ENCODE results near the gene BRSK2.
"Not testable (repeated sequence)": the region's sequence is repeated elsewhere in the genome, so short reads cannot be mapped to it uniquely, and the experiment has no call there.

BRSK2 gene

DNA sequence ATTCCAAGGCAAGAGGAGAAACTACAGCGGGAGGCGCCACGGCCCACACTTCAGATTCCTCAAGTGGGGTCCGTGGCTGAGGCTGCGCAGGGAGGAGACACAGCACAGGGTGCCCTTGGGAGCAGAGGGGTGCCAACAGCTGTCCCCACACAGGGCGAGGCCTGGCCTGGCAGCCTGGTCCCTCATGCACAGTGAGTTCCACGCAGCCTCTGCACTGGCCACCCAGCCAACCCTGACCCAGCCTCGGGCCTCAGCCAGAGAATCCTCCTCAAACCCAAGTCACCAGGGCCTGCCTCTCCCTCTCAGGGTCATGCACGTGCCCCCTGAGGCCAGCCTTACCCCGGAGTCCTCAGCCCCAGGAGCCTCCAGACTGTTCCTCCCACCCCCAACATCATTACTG, 119.3 kb downstream of the BRSK2 start:
- DNase-seq (ENCODE audit: low spot score): no peak
- H3K27ac ChIP-seq: peak overlapping the region; percentile 80 to 85
- TF ChIP-seq, protein P1, sequence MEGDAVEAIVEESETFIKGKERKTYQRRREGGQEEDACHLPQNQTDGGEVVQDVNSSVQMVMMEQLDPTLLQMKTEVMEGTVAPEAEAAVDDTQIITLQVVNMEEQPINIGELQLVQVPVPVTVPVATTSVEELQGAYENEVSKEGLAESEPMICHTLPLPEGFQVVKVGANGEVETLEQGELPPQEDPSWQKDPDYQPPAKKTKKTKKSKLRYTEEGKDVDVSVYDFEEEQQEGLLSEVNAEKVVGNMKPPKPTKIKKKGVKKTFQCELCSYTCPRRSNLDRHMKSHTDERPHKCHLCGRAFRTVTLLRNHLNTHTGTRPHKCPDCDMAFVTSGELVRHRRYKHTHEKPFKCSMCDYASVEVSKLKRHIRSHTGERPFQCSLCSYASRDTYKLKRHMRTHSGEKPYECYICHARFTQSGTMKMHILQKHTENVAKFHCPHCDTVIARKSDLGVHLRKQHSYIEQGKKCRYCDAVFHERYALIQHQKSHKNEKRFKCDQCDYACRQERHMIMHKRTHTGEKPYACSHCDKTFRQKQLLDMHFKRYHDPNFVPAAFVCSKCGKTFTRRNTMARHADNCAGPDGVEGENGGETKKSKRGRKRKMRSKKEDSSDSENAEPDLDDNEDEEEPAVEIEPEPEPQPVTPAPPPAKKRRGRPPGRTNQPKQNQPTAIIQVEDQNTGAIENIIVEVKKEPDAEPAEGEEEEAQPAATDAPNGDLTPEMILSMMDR (IDR thresholded peaks at IDR 0.05): no peak
- H3K4me3 ChIP-seq: no peak overlapping the region

DNA sequence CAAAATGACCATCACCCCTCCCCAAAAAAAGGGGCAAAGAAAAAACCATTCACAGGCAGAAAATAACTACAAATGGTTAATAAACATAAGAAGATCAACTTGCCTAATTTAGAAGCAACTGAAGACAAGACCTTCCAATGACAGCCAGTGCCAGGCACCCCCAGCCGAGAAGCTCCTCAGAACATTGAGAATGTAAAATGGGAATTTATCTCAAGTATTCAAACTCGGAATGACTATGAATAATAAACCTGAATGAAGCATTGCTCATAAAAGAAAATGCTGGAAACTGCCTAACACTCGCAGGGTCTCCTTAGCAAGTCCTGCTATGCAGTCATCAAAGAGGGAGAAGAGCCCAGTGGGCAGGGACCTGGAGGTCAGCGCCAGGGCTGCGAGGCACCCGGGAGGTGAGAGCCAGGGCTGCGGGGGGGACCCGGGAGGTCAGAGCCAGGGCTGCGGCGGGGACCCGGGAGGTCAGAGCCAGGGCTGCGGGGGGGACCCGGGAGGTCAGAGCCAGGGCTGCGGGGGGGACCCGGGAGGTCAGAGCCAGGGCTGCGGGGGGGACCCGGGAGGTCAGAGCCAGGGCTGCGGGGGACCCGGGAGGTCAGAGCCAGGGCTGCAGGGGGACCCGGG, 120.0 kb downstream of the BRSK2 start:
- TF ChIP-seq, protein P1 (IDR thresholded peaks at IDR 0.05): no peak
- H3K27ac ChIP-seq: peak overlapping the region; percentile 80 to 85
- H3K4me3 ChIP-seq: no peak overlapping the region
- DNase-seq (ENCODE audit: low spot score): no peak

DNA sequence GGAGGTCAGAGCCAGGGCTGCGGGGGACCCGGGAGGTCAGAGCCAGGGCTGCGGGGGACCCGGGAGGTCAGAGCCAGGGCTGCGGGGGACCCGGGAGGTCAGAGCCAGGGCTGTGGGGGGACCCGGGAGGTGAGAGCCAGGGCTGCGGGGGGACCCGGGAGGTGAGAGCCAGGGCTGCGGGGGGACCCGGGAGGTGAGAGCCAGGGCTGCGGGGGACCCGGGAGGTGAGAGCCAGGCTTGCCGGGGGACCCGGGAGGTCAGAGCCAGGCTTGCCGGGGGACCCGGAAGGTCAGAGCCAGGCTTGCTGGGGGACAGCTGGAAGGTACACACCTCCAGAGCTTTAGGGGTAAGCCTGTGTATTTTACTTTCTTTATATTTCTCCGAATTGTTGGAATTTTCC, 120.6 kb downstream of the BRSK2 start:
- H3K4me3 ChIP-seq; DNase-seq (ENCODE audit: low spot score); H3K27ac ChIP-seq: not testable (repeated sequence)

DNA sequence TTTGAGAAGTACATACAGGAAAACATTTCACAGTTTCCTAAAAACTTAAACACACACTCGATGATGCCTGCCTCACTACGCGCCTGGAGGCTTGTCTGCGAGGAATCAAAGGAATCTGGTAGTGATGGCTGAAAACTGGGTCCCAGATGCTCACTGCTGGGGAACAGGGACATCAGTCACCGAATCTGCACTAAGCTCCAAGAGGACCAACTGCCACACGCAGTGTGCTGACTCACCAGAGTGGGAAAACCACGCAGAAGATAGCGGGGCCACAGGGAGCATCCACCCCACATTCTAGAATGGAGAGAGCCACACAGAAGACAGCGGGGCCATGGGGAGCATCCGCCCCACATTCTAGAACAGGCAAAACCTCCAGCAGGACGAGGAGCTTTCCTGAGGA, 121.2 kb downstream of the BRSK2 start:
- no peak overlapping the region for H3K4me3 ChIP-seq
- H3K27ac ChIP-seq: peak overlapping the region in 1 of 2 donors; percentile 9
- no peak for DNase-seq (ENCODE audit: low spot score)
- TF ChIP-seq, protein P1 (IDR thresholded peaks at IDR 0.05): no peak

DNA sequence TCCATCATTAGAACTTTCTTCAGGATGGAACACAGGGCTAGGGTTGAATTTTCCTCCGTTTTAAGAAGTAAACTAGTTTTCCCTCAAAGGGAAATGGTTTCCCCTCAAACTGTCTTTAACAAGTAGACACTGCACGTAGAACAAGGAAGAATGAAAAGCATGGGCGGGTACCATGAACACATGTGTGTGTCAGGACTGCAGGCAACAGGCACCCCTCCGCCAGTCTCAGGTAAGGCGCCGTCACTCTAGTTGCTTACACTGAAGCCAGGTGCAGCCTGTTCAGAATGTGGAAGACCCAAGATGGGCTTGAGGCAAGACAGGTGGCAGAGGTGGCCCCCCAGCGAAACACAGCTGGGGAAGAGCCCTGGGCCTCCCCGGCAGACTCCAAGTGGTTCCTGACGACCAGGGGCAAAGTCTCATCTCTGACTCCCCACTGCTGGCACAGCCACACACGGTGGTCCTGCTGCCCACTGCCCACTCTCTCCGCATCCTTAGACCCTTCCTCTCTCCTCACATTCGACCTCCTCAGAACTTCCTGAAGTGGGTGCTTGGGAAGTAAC, 122.3 kb downstream of the BRSK2 start:
- no peak for DNase-seq (ENCODE audit: low spot score)
- TF ChIP-seq, protein P1 (IDR thresholded peaks at IDR 0.05): no peak
- Histone ChIP-seq H3K27ac (peak overlapping the region in 1 of 2 donors; percentile 8), H3K4me3 (no peak overlapping the region)
